ENCODE results near the gene TBL3. TPM values are rescaled to one million over a fixed set of nuclear protein-coding genes. Genes with fewer than 3 reads are reported as not detected.

TBL3 gene
- total and polyA plus RNA-seq, 4 donors: 12.5 to 24.3 (median 14.2) TPM

DNA sequence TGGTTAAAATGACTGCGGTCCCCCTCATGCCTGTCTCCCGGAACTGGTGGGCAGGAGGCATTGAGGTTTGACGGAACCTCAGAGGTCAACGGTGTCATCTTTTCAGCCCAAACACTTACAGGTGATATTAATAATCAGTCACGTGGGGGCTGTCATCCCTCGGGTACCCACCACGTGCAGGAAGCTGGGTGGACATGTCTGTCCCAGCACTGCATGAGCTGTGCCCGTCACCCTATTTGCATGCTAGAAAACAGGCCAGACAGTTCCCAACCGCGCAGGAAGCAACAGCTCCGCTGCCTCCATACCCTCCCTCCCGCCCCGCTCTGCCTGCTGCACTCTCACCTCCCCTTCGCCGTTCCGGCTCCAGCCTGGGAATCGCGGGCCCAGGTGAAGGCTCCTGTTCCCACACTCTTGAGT, 19.3 kb downstream of the TBL3 start (continued):
- TF ChIP-seq, protein P1, sequence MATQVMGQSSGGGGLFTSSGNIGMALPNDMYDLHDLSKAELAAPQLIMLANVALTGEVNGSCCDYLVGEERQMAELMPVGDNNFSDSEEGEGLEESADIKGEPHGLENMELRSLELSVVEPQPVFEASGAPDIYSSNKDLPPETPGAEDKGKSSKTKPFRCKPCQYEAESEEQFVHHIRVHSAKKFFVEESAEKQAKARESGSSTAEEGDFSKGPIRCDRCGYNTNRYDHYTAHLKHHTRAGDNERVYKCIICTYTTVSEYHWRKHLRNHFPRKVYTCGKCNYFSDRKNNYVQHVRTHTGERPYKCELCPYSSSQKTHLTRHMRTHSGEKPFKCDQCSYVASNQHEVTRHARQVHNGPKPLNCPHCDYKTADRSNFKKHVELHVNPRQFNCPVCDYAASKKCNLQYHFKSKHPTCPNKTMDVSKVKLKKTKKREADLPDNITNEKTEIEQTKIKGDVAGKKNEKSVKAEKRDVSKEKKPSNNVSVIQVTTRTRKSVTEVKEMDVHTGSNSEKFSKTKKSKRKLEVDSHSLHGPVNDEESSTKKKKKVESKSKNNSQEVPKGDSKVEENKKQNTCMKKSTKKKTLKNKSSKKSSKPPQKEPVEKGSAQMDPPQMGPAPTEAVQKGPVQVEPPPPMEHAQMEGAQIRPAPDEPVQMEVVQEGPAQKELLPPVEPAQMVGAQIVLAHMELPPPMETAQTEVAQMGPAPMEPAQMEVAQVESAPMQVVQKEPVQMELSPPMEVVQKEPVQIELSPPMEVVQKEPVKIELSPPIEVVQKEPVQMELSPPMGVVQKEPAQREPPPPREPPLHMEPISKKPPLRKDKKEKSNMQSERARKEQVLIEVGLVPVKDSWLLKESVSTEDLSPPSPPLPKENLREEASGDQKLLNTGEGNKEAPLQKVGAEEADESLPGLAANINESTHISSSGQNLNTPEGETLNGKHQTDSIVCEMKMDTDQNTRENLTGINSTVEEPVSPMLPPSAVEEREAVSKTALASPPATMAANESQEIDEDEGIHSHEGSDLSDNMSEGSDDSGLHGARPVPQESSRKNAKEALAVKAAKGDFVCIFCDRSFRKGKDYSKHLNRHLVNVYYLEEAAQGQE (IDR thresholded peaks at IDR 0.05): no peak
- TF ChIP-seq HNF4G (IDR thresholded peaks at IDR 0.05) (no peak), HNF4A (conservative IDR thresholded peaks at IDR 0.05) (no peak), FOXA2 (IDR thresholded peaks at IDR 0.05) (no peak), MAX (IDR thresholded peaks at IDR 0.05) (no peak), FOXA1 (IDR thresholded peaks at IDR 0.05) (no peak), EGR1 (IDR thresholded peaks at IDR 0.05; ENCODE audit: low read depth in 2 of 2) (no peak)

DNA sequence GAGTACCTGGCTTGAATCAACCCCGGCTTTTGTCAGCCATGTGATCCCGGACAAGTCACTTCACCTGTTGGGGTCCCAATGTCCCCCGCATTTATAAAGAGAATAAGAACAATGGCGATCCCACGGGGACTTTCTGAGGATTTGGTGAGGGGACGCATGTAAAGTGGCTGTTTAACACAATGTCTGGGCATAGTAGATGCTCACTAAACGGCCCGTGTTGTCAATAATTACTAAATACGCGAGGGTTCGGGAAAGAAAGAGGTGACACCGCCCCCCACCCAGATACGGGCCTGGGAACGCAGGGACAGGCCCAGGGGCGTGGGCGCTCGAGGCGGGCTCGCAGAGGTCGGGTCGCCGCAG, 19.7 kb downstream of the TBL3 start:
- Histone ChIP-seq H3K27ac (ENCODE audit: low read depth in 1 of 2, low read length in 2 of 2) (peak overlapping the region in 1 of 2 donors; percentile 35), H3K9me3 (ENCODE audit: control insufficient read depth in 4 of 4, low read length in 3 of 4) (no peaks in the 10 kb centered on the region), H3K36me3 (ENCODE audit: control insufficient read depth in 4 of 4, insufficient read depth in 3 of 4, low read depth in 1 of 4, low read length in 3 of 4) (peaks cover 0 to 5% (median under 1%) of the 10 kb centered on the region in 4 donors), H3K27me3 (ENCODE audit: control insufficient read depth in 4 of 4, insufficient read depth in 4 of 4, low read length in 3 of 4) (peaks cover 0 to 9% (median 4%) of the 10 kb centered on the region in 4 donors), H3K4me3 (ENCODE audit: low read depth in 1 of 3, low read length in 3 of 3) (peak overlapping the region in 2 of 3 donors; percentile 2 to 35), H3K4me1 (ENCODE audit: control insufficient read depth in 4 of 4, insufficient read depth in 4 of 4, low read length in 3 of 4) (peaks cover 2 to 31% (median 17%) of the 10 kb centered on the region in 4 donors), H3K9ac (ENCODE audit: low read depth in 1 of 2, low read length in 2 of 2) (no peak overlapping the region)
- 17% methylated on average over 22 of the region's 22 CpGs for WGBS
- DNase-seq (ENCODE audit: low spot score): no peak
- TF ChIP-seq YY1 (IDR thresholded peaks at IDR 0.05) (no peak), NR2F2 (IDR thresholded peaks at IDR 0.05) (no peak), SP1 (IDR thresholded peaks at IDR 0.05) (no peak), ZBTB33 (IDR thresholded peaks at IDR 0.05) (no peak), FOXA2 (IDR thresholded peaks at IDR 0.05) (no peak), GABPA (IDR thresholded peaks at IDR 0.05 in 1 of 2, conservative IDR thresholded peaks at IDR 0.05 in 1 of 2) (no peak), RXRA (IDR thresholded peaks at IDR 0.05) (no peak), TAF1 (conservative IDR thresholded peaks at IDR 0.05) (no peak), FOXA1 (IDR thresholded peaks at IDR 0.05) (no peak), JUND (IDR thresholded peaks at IDR 0.05) (no peak), EGR1 (IDR thresholded peaks at IDR 0.05; ENCODE audit: low read depth in 2 of 2) (no peak)

GRCh38 chr16:1991948-1992703, 20.3 kb downstream of the TBL3 start:
- Histone ChIP-seq H3K4me1 (ENCODE audit: control insufficient read depth in 4 of 4, insufficient read depth in 4 of 4, low read length in 3 of 4) (peaks cover 2 to 31% (median 17%) of the 10 kb centered on the region in 4 donors), H3K36me3 (ENCODE audit: control insufficient read depth in 4 of 4, insufficient read depth in 3 of 4, low read depth in 1 of 4, low read length in 3 of 4) (peaks cover 0 to 6% (median 3%) of the 10 kb centered on the region in 4 donors), H3K4me3 (ENCODE audit: low read depth in 1 of 3, low read length in 3 of 3) (peak overlapping the region in 2 of 3 donors; percentile 2 to 35), H3K9me3 (ENCODE audit: control insufficient read depth in 4 of 4, low read length in 3 of 4) (no peaks in the 10 kb centered on the region), H3K9ac (ENCODE audit: low read depth in 1 of 2, low read length in 2 of 2) (no peak overlapping the region), H3K27me3 (ENCODE audit: control insufficient read depth in 4 of 4, insufficient read depth in 4 of 4, low read length in 3 of 4) (peaks cover 0 to 9% (median 4%) of the 10 kb centered on the region in 4 donors), H3K27ac (ENCODE audit: low read depth in 1 of 2, low read length in 2 of 2) (no peak overlapping the region)
- TF ChIP-seq HNF4G (IDR thresholded peaks at IDR 0.05) (no peak), SP1 (IDR thresholded peaks at IDR 0.05) (peak; percentile 17)
- DNase-seq (ENCODE audit: low spot score): peak; percentile 99
- WGBS: 11% methylated on average over 96 of the region's 96 CpGs
